ENCODE data around the gene GIMAP7.

GIMAP7 gene

GRCh38 chr7:150562919-150563318 is 48.2 kb downstream of the GIMAP7 start:
- Histone ChIP-seq H3K9ac (ENCODE audit: low read length) (no peak overlapping the region), H3K4ac (ENCODE audit: low read depth, low read length) (no peak overlapping the region), H3K18ac (ENCODE audit: low read length) (no peak overlapping the region), H3K36me3 (ENCODE audit: control insufficient read depth, insufficient read depth, low read length) (no peaks in the 10 kb centered on the region), H3K56ac (ENCODE audit: low read length) (no peak overlapping the region), H3K4me3 (ENCODE audit: low read length) (no peak overlapping the region), H3K4me2 (ENCODE audit: low read length) (no peak overlapping the region), H3K4me1 (ENCODE audit: control insufficient read depth, low read depth, low read length) (no peaks in the 10 kb centered on the region), H2AK5ac (ENCODE audit: low read length) (no peak overlapping the region), H2BK15ac (replicated peaks; ENCODE audit: low read depth) (no peak overlapping the region), H3K79me1 (ENCODE audit: low read length) (no peaks in the 10 kb centered on the region), H3K27me3 (ENCODE audit: insufficient read depth, low read length, poor library complexity) (no peaks in the 10 kb centered on the region), H3K79me2 (ENCODE audit: control insufficient read depth, insufficient read depth, low read length) (no peaks in the 10 kb centered on the region), H2BK120ac (ENCODE audit: low read depth, low read length) (no peak overlapping the region), H4K8ac (ENCODE audit: low read depth, low read length) (no peak overlapping the region), H3K23ac (ENCODE audit: low read length) (no peak overlapping the region), H3K27ac (ENCODE audit: low read depth, low read length) (no peak overlapping the region), H4K5ac (ENCODE audit: low read length) (no peak overlapping the region), H2BK5ac (ENCODE audit: low read length) (no peak overlapping the region)
- no peak for DNase-seq
- no CpG with 5 or more reads among the region's 2 CpGs for WGBS (ENCODE audit: extremely low coverage, insufficient coverage, low lambda C conversion rate)

GRCh38 chr7:150564006-150564405 is 49.3 kb downstream of the GIMAP7 start:
- no peak overlapping the region for H2BK15ac ChIP-seq (replicated peaks; ENCODE audit: low read depth)
- no peak overlapping the region for H3K27ac ChIP-seq (ENCODE audit: low read depth, low read length)
- DNase-seq: no peak

GRCh38 chr7:150564566-150564965 is 49.9 kb downstream of the GIMAP7 start:
- Histone ChIP-seq H3K27me3 (ENCODE audit: insufficient read depth, low read length, poor library complexity) (no peaks in the 10 kb centered on the region), H3K56ac (ENCODE audit: low read length) (no peak overlapping the region), H3K9ac (ENCODE audit: low read length) (no peak overlapping the region), H4K8ac (ENCODE audit: low read depth, low read length) (no peak overlapping the region), H3K4ac (ENCODE audit: low read depth, low read length) (no peak overlapping the region), H3K36me3 (ENCODE audit: control insufficient read depth, insufficient read depth, low read length) (no peaks in the 10 kb centered on the region), H3K4me2 (ENCODE audit: low read length) (no peak overlapping the region), H4K5ac (ENCODE audit: low read length) (no peak overlapping the region), H2BK15ac (replicated peaks; ENCODE audit: low read depth) (no peak overlapping the region), H2AK5ac (ENCODE audit: low read length) (no peak overlapping the region), H3K79me1 (ENCODE audit: low read length) (no peaks in the 10 kb centered on the region), H3K4me3 (ENCODE audit: low read length) (no peak overlapping the region), H2BK5ac (ENCODE audit: low read length) (no peak overlapping the region), H3K79me2 (ENCODE audit: control insufficient read depth, insufficient read depth, low read length) (no peaks in the 10 kb centered on the region), H3K27ac (ENCODE audit: low read depth, low read length) (no peak overlapping the region), H3K4me1 (ENCODE audit: control insufficient read depth, low read depth, low read length) (no peaks in the 10 kb centered on the region), H3K18ac (ENCODE audit: low read length) (no peak overlapping the region), H3K23ac (ENCODE audit: low read length) (no peak overlapping the region), H2BK120ac (ENCODE audit: low read depth, low read length) (no peak overlapping the region)
- no CpG with 5 or more reads among the region's 3 CpGs for WGBS (ENCODE audit: extremely low coverage, insufficient coverage, low lambda C conversion rate)
- no peak for DNase-seq

More at GRCh38 chr7:150564006-150564405, 49.3 kb downstream of the GIMAP7 start:
- Histone ChIP-seq H2BK5ac (ENCODE audit: low read length) (no peak overlapping the region), H3K27me3 (ENCODE audit: insufficient read depth, low read length, poor library complexity) (no peaks in the 10 kb centered on the region), H4K5ac (ENCODE audit: low read length) (no peak overlapping the region), H2BK120ac (ENCODE audit: low read depth, low read length) (no peak overlapping the region), H3K79me1 (ENCODE audit: low read length) (no peaks in the 10 kb centered on the region), H3K23ac (ENCODE audit: low read length) (no peak overlapping the region), H3K4me3 (ENCODE audit: low read length) (no peak overlapping the region), H3K4ac (ENCODE audit: low read depth, low read length) (no peak overlapping the region), H3K18ac (ENCODE audit: low read length) (no peak overlapping the region), H3K4me1 (ENCODE audit: control insufficient read depth, low read depth, low read length) (no peaks in the 10 kb centered on the region), H3K4me2 (ENCODE audit: low read length) (no peak overlapping the region), H3K56ac (ENCODE audit: low read length) (no peak overlapping the region), H3K79me2 (ENCODE audit: control insufficient read depth, insufficient read depth, low read length) (no peaks in the 10 kb centered on the region), H3K9ac (ENCODE audit: low read length) (no peak overlapping the region), H2AK5ac (ENCODE audit: low read length) (no peak overlapping the region), H3K36me3 (ENCODE audit: control insufficient read depth, insufficient read depth, low read length) (no peaks in the 10 kb centered on the region), H4K8ac (ENCODE audit: low read depth, low read length) (no peak overlapping the region)
- no CpG with 5 or more reads among the region's 5 CpGs for WGBS (ENCODE audit: extremely low coverage, insufficient coverage, low lambda C conversion rate)

GRCh38 chr7:150565239-150565638 is 50.6 kb downstream of the GIMAP7 start:
- Histone ChIP-seq H2AK5ac (ENCODE audit: low read length) (no peak overlapping the region), H3K27ac (ENCODE audit: low read depth, low read length) (no peak overlapping the region), H3K79me2 (ENCODE audit: control insufficient read depth, insufficient read depth, low read length) (no peaks in the 10 kb centered on the region), H3K56ac (ENCODE audit: low read length) (no peak overlapping the region), H3K18ac (ENCODE audit: low read length) (no peak overlapping the region), H4K8ac (ENCODE audit: low read depth, low read length) (no peak overlapping the region), H3K23ac (ENCODE audit: low read length) (no peak overlapping the region), H2BK5ac (ENCODE audit: low read length) (no peak overlapping the region), H3K4me2 (ENCODE audit: low read length) (no peak overlapping the region), H3K27me3 (ENCODE audit: insufficient read depth, low read length, poor library complexity) (no peaks in the 10 kb centered on the region), H4K5ac (ENCODE audit: low read length) (no peak overlapping the region), H3K4me1 (ENCODE audit: control insufficient read depth, low read depth, low read length) (no peaks in the 10 kb centered on the region), H2BK120ac (ENCODE audit: low read depth, low read length) (no peak overlapping the region), H3K36me3 (ENCODE audit: control insufficient read depth, insufficient read depth, low read length) (no peaks in the 10 kb centered on the region), H3K4me3 (ENCODE audit: low read length) (no peak overlapping the region), H3K9ac (ENCODE audit: low read length) (no peak overlapping the region), H3K79me1 (ENCODE audit: low read length) (no peaks in the 10 kb centered on the region), H3K4ac (ENCODE audit: low read depth, low read length) (no peak overlapping the region), H2BK15ac (replicated peaks; ENCODE audit: low read depth) (no peak overlapping the region)
- no peak for DNase-seq
- WGBS (ENCODE audit: extremely low coverage, insufficient coverage, low lambda C conversion rate): no CpG with 5 or more reads among the region's 7 CpGs

- H3K9ac ChIP-seq (ENCODE audit: low read length): no peak overlapping the region
- H2AK5ac ChIP-seq (ENCODE audit: low read length): no peak overlapping the region
- no peak overlapping the region for H3K23ac ChIP-seq (ENCODE audit: low read length)
- no peak overlapping the region for H2BK5ac ChIP-seq (ENCODE audit: low read length)
- H3K4ac ChIP-seq (ENCODE audit: low read depth, low read length): no peak overlapping the region
- H3K27ac ChIP-seq (ENCODE audit: low read depth, low read length): no peak overlapping the region
- H3K56ac ChIP-seq (ENCODE audit: low read length): no peak overlapping the region
- H3K36me3 ChIP-seq (ENCODE audit: control insufficient read depth, insufficient read depth, low read length): no peaks in the 10 kb centered on the region
- H3K4me2 ChIP-seq (ENCODE audit: low read length): no peak overlapping the region
- no peaks in the 10 kb centered on the region for H3K79me2 ChIP-seq (ENCODE audit: control insufficient read depth, insufficient read depth, low read length)
- H2BK15ac ChIP-seq (replicated peaks; ENCODE audit: low read depth): no peak overlapping the region
- H3K4me1 ChIP-seq (ENCODE audit: control insufficient read depth, low read depth, low read length): no peaks in the 10 kb centered on the region
- no peak overlapping the region for H3K4me3 ChIP-seq (ENCODE audit: low read length)
- WGBS (ENCODE audit: extremely low coverage, insufficient coverage, low lambda C conversion rate): no CpG with 5 or more reads among the region's 3 CpGs
- H3K27me3 ChIP-seq (ENCODE audit: insufficient read depth, low read length, poor library complexity): no peaks in the 10 kb centered on the region
- H2BK120ac ChIP-seq (ENCODE audit: low read depth, low read length): no peak overlapping the region
- H4K8ac ChIP-seq (ENCODE audit: low read depth, low read length): no peak overlapping the region
- H3K18ac ChIP-seq (ENCODE audit: low read length): no peak overlapping the region
- no peaks in the 10 kb centered on the region for H3K79me1 ChIP-seq (ENCODE audit: low read length)
- H4K5ac ChIP-seq (ENCODE audit: low read length): no peak overlapping the region
- no peak for DNase-seq
These were observed 51.5 kb downstream of the GIMAP7 start for GRCh38 chr7:150566123-150566522.

GRCh38 chr7:150566572-150566971 is 51.9 kb downstream of the GIMAP7 start:
- no CpG with 5 or more reads among the region's 1 CpG for WGBS (ENCODE audit: extremely low coverage, insufficient coverage, low lambda C conversion rate)
- Histone ChIP-seq H3K9ac (ENCODE audit: low read length) (no peak overlapping the region), H3K18ac (ENCODE audit: low read length) (no peak overlapping the region), H3K79me2 (ENCODE audit: control insufficient read depth, insufficient read depth, low read length) (no peaks in the 10 kb centered on the region), H3K4me3 (ENCODE audit: low read length) (no peak overlapping the region), H3K36me3 (ENCODE audit: control insufficient read depth, insufficient read depth, low read length) (no peaks in the 10 kb centered on the region), H3K27ac (ENCODE audit: low read depth, low read length) (no peak overlapping the region), H3K79me1 (ENCODE audit: low read length) (no peaks in the 10 kb centered on the region), H3K4me2 (ENCODE audit: low read length) (no peak overlapping the region), H2BK120ac (ENCODE audit: low read depth, low read length) (no peak overlapping the region), H3K27me3 (ENCODE audit: insufficient read depth, low read length, poor library complexity) (no peaks in the 10 kb centered on the region), H3K4me1 (ENCODE audit: control insufficient read depth, low read depth, low read length) (no peaks in the 10 kb centered on the region), H3K4ac (ENCODE audit: low read depth, low read length) (no peak overlapping the region), H2BK15ac (replicated peaks; ENCODE audit: low read depth) (no peak overlapping the region), H4K5ac (ENCODE audit: low read length) (no peak overlapping the region), H2AK5ac (ENCODE audit: low read length) (no peak overlapping the region), H3K56ac (ENCODE audit: low read length) (no peak overlapping the region), H3K23ac (ENCODE audit: low read length) (no peak overlapping the region), H2BK5ac (ENCODE audit: low read length) (no peak overlapping the region), H4K8ac (ENCODE audit: low read depth, low read length) (no peak overlapping the region)
- no peak for DNase-seq

Measured in mesendoderm (in vitro differentiated cells).